MM.1S (cell line): ENCODE measurements around the gene RPL9.

ENCODE experiments used
- DNase-seq: peaks from one replicate; pipeline ENCODE4 v3.0.0-alpha.2; 2015
- H2AFZ ChIP-seq: fragments of 300-600 bp; sonication (generic); 2 replicates; pipeline ENCODE4 v1.6.0; 2016; ENCODE audit warnings: antibody characterized with exemption, low read length
- H3F3A ChIP-seq: fragments of 300-600 bp; sonication (generic); 2 replicates; pipeline ENCODE4 v1.6.1; 2016; ENCODE audit warnings: mild to moderate bottlenecking, antibody characterized with exemption, low read length, moderate library complexity, mixed read lengths; ENCODE audit not compliant: insufficient read depth
- H3K27ac ChIP-seq: fragments of 300-600 bp; sonication (generic); 2 replicates; pipeline ENCODE4 v1.5.1; 2016; ENCODE audit warnings: mild to moderate bottlenecking, low read length
- H3K27me3 ChIP-seq: fragments of 300-600 bp; sonication (generic); replicated peaks from 2 replicates; pipeline ENCODE4 v1.6.0; 2016; ENCODE audit warnings: low read length; ENCODE audit not compliant: insufficient read depth
- H3K36me3 ChIP-seq: fragments of 300-600 bp; sonication (generic); replicated peaks from 2 replicates; pipeline ENCODE4 v1.6.1; 2016; ENCODE audit warnings: mild to moderate bottlenecking, low read length, mixed read lengths; ENCODE audit not compliant: insufficient read depth
- H3K4me1 ChIP-seq: fragments of 300-600 bp; sonication (generic); 2 replicates; pipeline ENCODE4 v1.6.1; 2016; ENCODE audit warnings: low read length, mixed read lengths
- H3K4me2 ChIP-seq: fragments of 300-600 bp; sonication (generic); 2 replicates; pipeline ENCODE4 v1.6.0; 2016; ENCODE audit warnings: low read depth, low read length
- H3K4me3 ChIP-seq: fragments of 300-600 bp; sonication (generic); 2 replicates; pipeline ENCODE4 v1.5.1; 2016; ENCODE audit warnings: low read length, mixed read lengths
- H3K79me2 ChIP-seq: fragments of 300-600 bp; sonication (generic); 2 replicates; pipeline ENCODE4 v1.6.1; 2016; ENCODE audit warnings: mixed run types, low read length, mixed read lengths
- H3K9ac ChIP-seq: fragments of 300-600 bp; sonication (generic); 2 replicates; pipeline ENCODE4 v1.6.1; 2016; ENCODE audit warnings: low read length, mixed read lengths
- H3K9me2 ChIP-seq: fragments of 300-600 bp; sonication (generic); replicated peaks from 2 replicates; pipeline ENCODE4 v1.6.1; 2016; ENCODE audit warnings: mild to moderate bottlenecking, low read length, mixed read lengths; ENCODE audit not compliant: insufficient read depth
- H3K9me3 ChIP-seq: fragments of 300-600 bp; sonication (generic); replicated peaks from 2 replicates; pipeline ENCODE4 v1.6.1; 2016; ENCODE audit warnings: mild to moderate bottlenecking, low read length, mixed read lengths; ENCODE audit not compliant: insufficient read depth
- H4K20me1 ChIP-seq: fragments of 300-600 bp; sonication (generic); 2 replicates; pipeline ENCODE4 v1.6.1; 2016; ENCODE audit warnings: mild to moderate bottlenecking, low read length, moderate library complexity, mixed read lengths; ENCODE audit not compliant: insufficient read depth
- CTCF ChIP-seq: fragments of 300-600 bp; sonication (generic); IDR thresholded peaks from 2 replicates; pipeline ENCODE4 v1.5.1; 2016; ENCODE audit warnings: antibody characterized with exemption, low read length, mixed read lengths
- EZH2 ChIP-seq: fragments of 300-600 bp; sonication (generic); optimal IDR thresholded peaks from 2 replicates; pipeline ENCODE3; 2017; ENCODE audit warnings: low read depth, mild to moderate bottlenecking, antibody characterized with exemption, low read length, mixed read lengths
- EZH2phosphoT487 ChIP-seq: fragments of 300-600 bp; sonication (generic); IDR thresholded peaks from 2 replicates; pipeline ENCODE4 v1.6.1; 2018; ENCODE audit warnings: antibody characterized with exemption, low read length

RPL9 gene

GRCh38 chr4:39441593-39441992 is 17.1 kb downstream of the RPL9 start:
- no peaks in the 10 kb centered on the region for H3K79me2 ChIP-seq
- DNase-seq = no peak
- TF ChIP-seq EZH2phosphoT487 = no peak
- no peak for TF ChIP-seq EZH2
- TF ChIP-seq CTCF = no peak
- H3K4me3 ChIP-seq = no peak overlapping the region
- no peaks in the 10 kb centered on the region for H3K9me2 ChIP-seq
- H3K9me3 ChIP-seq = no peaks in the 10 kb centered on the region
- no peak overlapping the region for H3K4me2 ChIP-seq
- H4K20me1 ChIP-seq = no peaks in the 10 kb centered on the region
- no peak overlapping the region for H3K9ac ChIP-seq
- no peaks in the 10 kb centered on the region for H3K27me3 ChIP-seq
- no peak overlapping the region for H3K27ac ChIP-seq
- H3K36me3 ChIP-seq = no peaks in the 10 kb centered on the region
- no peaks in the 10 kb centered on the region for H3F3A ChIP-seq
- H2AFZ ChIP-seq = no peak overlapping the region
- no peaks in the 10 kb centered on the region for H3K4me1 ChIP-seq

- Histone ChIP-seq H3K9ac (no peak overlapping the region), H3K27me3 (no peaks in the 10 kb centered on the region), H3K36me3 (no peaks in the 10 kb centered on the region), H4K20me1 (no peaks in the 10 kb centered on the region), H3K4me3 (no peak overlapping the region), H3K27ac (no peak overlapping the region), H3K79me2 (no peaks in the 10 kb centered on the region), H2AFZ (no peak overlapping the region), H3K4me2 (no peak overlapping the region), H3K4me1 (no peaks in the 10 kb centered on the region), H3K9me3 (no peaks in the 10 kb centered on the region), H3K9me2 (no peaks in the 10 kb centered on the region), H3F3A (no peaks in the 10 kb centered on the region)
- TF ChIP-seq EZH2phosphoT487 = no peak
- TF ChIP-seq CTCF = peak; percentile 25
- no peak for DNase-seq
Measured at GRCh38 chr4:39435659-39436563, 22.8 kb downstream of the RPL9 start.

GRCh38 chr4:39433878-39434492 is 24.7 kb downstream of the RPL9 start:
- H2AFZ ChIP-seq = no peak overlapping the region
- TF ChIP-seq EZH2phosphoT487 = no peak
- no peak for TF ChIP-seq CTCF
- TF ChIP-seq EZH2 = no peak
- H3K4me2 ChIP-seq = no peak overlapping the region
- DNase-seq = no peak
- H3K36me3 ChIP-seq = no peaks in the 10 kb centered on the region
- no peaks in the 10 kb centered on the region for H3K4me1 ChIP-seq
- no peaks in the 10 kb centered on the region for H3K9me3 ChIP-seq
- H3K27me3 ChIP-seq = no peaks in the 10 kb centered on the region
- H3K9ac ChIP-seq = no peak overlapping the region
- no peaks in the 10 kb centered on the region for H3K79me2 ChIP-seq
- H3K9me2 ChIP-seq = no peaks in the 10 kb centered on the region
- H3F3A ChIP-seq = no peaks in the 10 kb centered on the region
- H3K27ac ChIP-seq = no peak overlapping the region
- no peak overlapping the region for H3K4me3 ChIP-seq
- no peaks in the 10 kb centered on the region for H4K20me1 ChIP-seq
